SU-DHL-6 (cell line): ENCODE results near the gene HES4.

Source experiments
- CTCF ChIP-seq: fragments of 200-600 bp; sonication (generic); IDR thresholded peaks from one replicate; pipeline ENCODE4 v1.5.1; 2017; ENCODE audit warnings: antibody characterized with exemption, mild to moderate bottlenecking, low read length, moderate library complexity; ENCODE audit not compliant: insufficient read depth, poor library complexity, severe bottlenecking
- EZH2phosphoT487 ChIP-seq: fragments of 200-600 bp; sonication (generic), shearing (Covaris generic); conservative IDR thresholded peaks from 2 replicates; pipeline ENCODE4 v1.6.1; 2018; ENCODE audit warnings: mild to moderate bottlenecking, antibody characterized with exemption, low read length, moderate library complexity, mixed read lengths

- TF ChIP-seq CTCF, result no peak
- no peak for TF ChIP-seq EZH2phosphoT487
Observed at GRCh38 chr1:1042835-1043234, 42.9 kb upstream of the HES4 start.
